ENCODE data around the gene TMEM217.

Gene TMEM217

DNA sequence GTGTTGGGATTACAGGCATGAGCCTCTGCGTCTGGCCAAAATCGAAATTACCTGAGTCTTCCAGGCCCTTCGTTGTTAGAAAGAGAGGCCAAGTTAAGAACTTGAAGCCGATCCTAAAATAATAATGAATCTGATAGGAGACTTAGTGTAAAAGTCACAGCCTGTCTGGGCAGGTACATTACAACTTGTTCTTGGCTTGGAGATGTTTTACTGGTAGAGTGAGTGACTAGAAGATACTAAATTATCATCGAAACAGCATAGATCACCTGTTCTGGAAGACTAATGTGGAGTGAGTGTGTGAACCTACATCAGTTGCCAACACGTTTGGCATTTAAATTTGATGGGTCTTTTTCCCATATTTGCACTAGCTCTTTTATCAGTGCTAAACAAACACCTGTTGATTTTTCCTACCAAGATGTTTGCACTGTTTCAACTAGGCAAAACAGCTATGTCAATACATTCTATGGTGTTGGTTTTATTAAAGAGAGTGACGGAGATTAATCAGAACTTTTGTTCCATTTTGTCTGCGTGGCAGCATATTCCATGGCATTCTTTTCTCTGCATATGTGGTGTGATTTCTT lies 4.6 kb upstream of the TMEM217 start:
- H3K4ac ChIP-seq (ENCODE audit: low read depth, low read length): no peak overlapping the region
- H4K12ac ChIP-seq (ENCODE audit: low read depth, low read length): no peak overlapping the region
- H2AK5ac ChIP-seq (ENCODE audit: low read length): no peak overlapping the region
- no peak overlapping the region for H4K91ac ChIP-seq (ENCODE audit: low read depth, low read length)
- no peaks in the 10 kb centered on the region for H3K9me3 ChIP-seq (ENCODE audit: insufficient read depth, low read depth, low read length)
- H3K27me3 ChIP-seq (ENCODE audit: insufficient read depth, low read length): no peaks in the 10 kb centered on the region
- H3K4me1 ChIP-seq (ENCODE audit: control insufficient read depth in 1 of 2, insufficient read depth in 2 of 2, low read length in 2 of 2): no peaks in the 10 kb centered on the region
- no peak overlapping the region for H3K23ac ChIP-seq (ENCODE audit: low read length)
- H3K79me2 ChIP-seq (ENCODE audit: control insufficient read depth, insufficient read depth, low read length, poor library complexity): peaks cover 3% of the 10 kb centered on the region
- H3K4me3 ChIP-seq (ENCODE audit: low read depth, low read length): no peak overlapping the region
- WGBS (ENCODE audit: extremely low coverage, insufficient coverage, insufficient read length): no CpG with 5 or more reads among the region's 8 CpGs
- H2AFZ ChIP-seq (ENCODE audit: insufficient read depth, low read length, poor library complexity): no peak overlapping the region
- H3K79me1 ChIP-seq (ENCODE audit: low read length): peaks cover 7% of the 10 kb centered on the region
- no peak overlapping the region for H2BK5ac ChIP-seq (ENCODE audit: low read depth, low read length, poor library complexity)
- no peak overlapping the region for H4K8ac ChIP-seq (ENCODE audit: low read depth, low read length)
- DNase-seq: no peak
- H3K4me2 ChIP-seq (ENCODE audit: low read length): no peak overlapping the region
- H3K36me3 ChIP-seq (ENCODE audit: control insufficient read depth in 1 of 2, insufficient read depth in 2 of 2, low read length in 2 of 2): peaks cover 0 to 2% of the 10 kb centered on the region in 2 experiments
- no peak overlapping the region for H3K9ac ChIP-seq (ENCODE audit: low read length)
- H3K18ac ChIP-seq (ENCODE audit: low read length): no peak overlapping the region
- H3K27ac ChIP-seq (ENCODE audit: low read depth, low read length): no peak overlapping the region
- no peak overlapping the region for H2BK120ac ChIP-seq (ENCODE audit: insufficient read depth, low read length, poor library complexity)
- H2BK12ac ChIP-seq (ENCODE audit: low read length): no peak overlapping the region
- H3K14ac ChIP-seq (ENCODE audit: low read length): no peak overlapping the region

DNA sequence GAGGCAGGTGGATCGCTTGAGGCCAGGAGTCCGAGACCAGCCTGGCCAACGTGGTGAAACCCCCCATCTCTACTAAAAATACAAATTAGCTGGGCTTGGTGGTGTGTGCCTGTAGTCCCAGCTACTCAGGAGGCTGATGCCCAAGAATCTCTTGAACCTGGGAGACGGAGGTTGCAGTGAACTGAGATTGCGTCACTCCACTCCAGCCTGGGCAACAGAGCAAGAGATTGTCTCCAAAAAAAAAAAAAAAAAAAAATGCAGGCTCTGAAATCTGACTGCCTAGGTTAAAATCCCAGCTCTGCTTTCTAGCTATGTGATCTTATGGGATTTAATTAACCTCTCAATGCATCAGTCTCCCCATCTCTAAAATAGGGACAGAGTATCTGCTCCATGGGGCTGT lies 3.3 kb upstream of the TMEM217 start:
- Histone ChIP-seq H3K27ac (ENCODE audit: low read depth, low read length) (no peak overlapping the region), H3K23ac (ENCODE audit: low read length) (no peak overlapping the region), H2BK5ac (ENCODE audit: low read depth, low read length, poor library complexity) (no peak overlapping the region), H3K4me2 (ENCODE audit: low read length) (no peak overlapping the region), H3K18ac (ENCODE audit: low read length) (no peak overlapping the region), H3K4me3 (ENCODE audit: low read depth, low read length) (no peak overlapping the region), H2AK5ac (ENCODE audit: low read length) (no peak overlapping the region), H3K79me1 (ENCODE audit: low read length) (peaks cover 7% of the 10 kb centered on the region), H2BK12ac (ENCODE audit: low read length) (no peak overlapping the region), H4K91ac (ENCODE audit: low read depth, low read length) (no peak overlapping the region), H3K36me3 (ENCODE audit: control insufficient read depth in 1 of 2, insufficient read depth in 2 of 2, low read length in 2 of 2) (peaks cover 0 to 2% of the 10 kb centered on the region in 2 experiments), H3K14ac (ENCODE audit: low read length) (no peak overlapping the region), H3K9me3 (ENCODE audit: insufficient read depth, low read depth, low read length) (no peaks in the 10 kb centered on the region), H3K9ac (ENCODE audit: low read length) (no peak overlapping the region), H3K27me3 (ENCODE audit: insufficient read depth, low read length) (no peaks in the 10 kb centered on the region), H3K79me2 (ENCODE audit: control insufficient read depth, insufficient read depth, low read length, poor library complexity) (peaks cover 3% of the 10 kb centered on the region), H3K4me1 (ENCODE audit: control insufficient read depth in 1 of 2, insufficient read depth in 2 of 2, low read length in 2 of 2) (no peaks in the 10 kb centered on the region), H2AFZ (ENCODE audit: insufficient read depth, low read length, poor library complexity) (no peak overlapping the region), H4K12ac (ENCODE audit: low read depth, low read length) (no peak overlapping the region), H2BK120ac (ENCODE audit: insufficient read depth, low read length, poor library complexity) (no peak overlapping the region), H3K4ac (ENCODE audit: low read depth, low read length) (no peak overlapping the region), H4K8ac (ENCODE audit: low read depth, low read length) (no peak overlapping the region)
- DNase-seq: no peak
- no CpG with 5 or more reads among the region's 5 CpGs for WGBS (ENCODE audit: extremely low coverage, insufficient coverage, insufficient read length)

DNA sequence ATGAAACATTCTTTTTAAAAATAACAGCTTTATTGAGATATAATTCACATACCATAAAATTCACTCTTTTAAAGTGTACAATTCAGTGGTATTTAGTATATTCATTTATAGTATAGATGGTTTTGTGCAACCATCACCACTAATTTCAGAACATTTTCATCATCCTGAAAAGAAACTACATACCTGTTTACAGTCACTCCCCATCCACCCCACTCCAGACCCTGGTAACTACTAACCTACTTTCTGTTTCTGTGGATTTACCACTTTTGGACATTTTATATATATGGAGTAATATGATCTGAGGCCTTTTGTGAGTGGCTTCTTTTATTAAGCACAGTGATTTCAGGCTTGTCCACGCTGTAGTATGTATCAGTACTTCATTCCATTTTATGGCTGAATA lies 2.5 kb upstream of the TMEM217 start:
- H3K9ac ChIP-seq (ENCODE audit: low read length): no peak overlapping the region
- no peak overlapping the region for H4K12ac ChIP-seq (ENCODE audit: low read depth, low read length)
- no peaks in the 10 kb centered on the region for H3K9me3 ChIP-seq (ENCODE audit: insufficient read depth, low read depth, low read length)
- H3K4me2 ChIP-seq (ENCODE audit: low read length): no peak overlapping the region
- H2AK5ac ChIP-seq (ENCODE audit: low read length): no peak overlapping the region
- no peak overlapping the region for H2BK120ac ChIP-seq (ENCODE audit: insufficient read depth, low read length, poor library complexity)
- no peak overlapping the region for H4K8ac ChIP-seq (ENCODE audit: low read depth, low read length)
- H2AFZ ChIP-seq (ENCODE audit: insufficient read depth, low read length, poor library complexity): no peak overlapping the region
- no peak overlapping the region for H3K4ac ChIP-seq (ENCODE audit: low read depth, low read length)
- H4K91ac ChIP-seq (ENCODE audit: low read depth, low read length): no peak overlapping the region
- H3K79me2 ChIP-seq (ENCODE audit: control insufficient read depth, insufficient read depth, low read length, poor library complexity): peaks cover 3% of the 10 kb centered on the region
- H3K4me3 ChIP-seq (ENCODE audit: low read depth, low read length): no peak overlapping the region
- no peak overlapping the region for H2BK5ac ChIP-seq (ENCODE audit: low read depth, low read length, poor library complexity)
- H3K4me1 ChIP-seq (ENCODE audit: control insufficient read depth in 1 of 2, insufficient read depth in 2 of 2, low read length in 2 of 2): no peaks in the 10 kb centered on the region
- H3K14ac ChIP-seq (ENCODE audit: low read length): no peak overlapping the region
- no peak overlapping the region for H2BK12ac ChIP-seq (ENCODE audit: low read length)
- no peak overlapping the region for H3K18ac ChIP-seq (ENCODE audit: low read length)
- peaks cover 7% of the 10 kb centered on the region for H3K79me1 ChIP-seq (ENCODE audit: low read length)
- H3K27me3 ChIP-seq (ENCODE audit: insufficient read depth, low read length): no peaks in the 10 kb centered on the region
- DNase-seq: no peak
- no peak overlapping the region for H3K23ac ChIP-seq (ENCODE audit: low read length)
- no CpG with 5 or more reads among the region's 1 CpG for WGBS (ENCODE audit: extremely low coverage, insufficient coverage, insufficient read length)
- peaks cover 0 to 2% of the 10 kb centered on the region in 2 experiments for H3K36me3 ChIP-seq (ENCODE audit: control insufficient read depth in 1 of 2, insufficient read depth in 2 of 2, low read length in 2 of 2)
- no peak overlapping the region for H3K27ac ChIP-seq (ENCODE audit: low read depth, low read length)

DNA sequence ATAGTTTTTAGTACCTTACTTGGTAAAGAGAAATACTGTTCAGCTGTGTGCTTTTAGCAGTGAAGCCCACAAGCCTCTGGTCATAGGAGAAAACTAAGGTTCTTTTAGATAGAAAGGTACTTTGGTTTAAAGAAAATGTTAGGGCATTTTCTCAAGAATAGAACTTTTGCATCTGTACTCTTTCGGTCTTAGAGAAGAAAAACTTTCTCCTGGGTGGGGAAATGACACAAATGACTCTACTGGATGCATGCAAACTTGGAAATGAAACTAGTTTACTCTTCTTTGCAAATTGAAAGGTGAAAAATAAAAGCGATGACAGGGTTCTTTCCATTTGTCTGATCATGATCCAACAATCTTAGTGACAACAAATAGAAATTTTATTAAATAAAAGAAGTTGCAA lies 2.1 kb upstream of the TMEM217 start:
- no peak overlapping the region for H2AFZ ChIP-seq (ENCODE audit: insufficient read depth, low read length, poor library complexity)
- no peaks in the 10 kb centered on the region for H3K9me3 ChIP-seq (ENCODE audit: insufficient read depth, low read depth, low read length)
- no peak overlapping the region for H4K8ac ChIP-seq (ENCODE audit: low read depth, low read length)
- no peak overlapping the region for H2BK12ac ChIP-seq (ENCODE audit: low read length)
- no peak overlapping the region for H3K4me2 ChIP-seq (ENCODE audit: low read length)
- no peaks in the 10 kb centered on the region for H3K27me3 ChIP-seq (ENCODE audit: insufficient read depth, low read length)
- H3K27ac ChIP-seq (ENCODE audit: low read depth, low read length): no peak overlapping the region
- H3K18ac ChIP-seq (ENCODE audit: low read length): no peak overlapping the region
- H3K14ac ChIP-seq (ENCODE audit: low read length): no peak overlapping the region
- H2BK120ac ChIP-seq (ENCODE audit: insufficient read depth, low read length, poor library complexity): no peak overlapping the region
- no peak for DNase-seq
- H3K79me1 ChIP-seq (ENCODE audit: low read length): peaks cover 7% of the 10 kb centered on the region
- no peak overlapping the region for H4K12ac ChIP-seq (ENCODE audit: low read depth, low read length)
- no peak overlapping the region for H3K23ac ChIP-seq (ENCODE audit: low read length)
- H4K91ac ChIP-seq (ENCODE audit: low read depth, low read length): no peak overlapping the region
- no peak overlapping the region for H2BK5ac ChIP-seq (ENCODE audit: low read depth, low read length, poor library complexity)
- no peak overlapping the region for H3K4me3 ChIP-seq (ENCODE audit: low read depth, low read length)
- WGBS (ENCODE audit: extremely low coverage, insufficient coverage, insufficient read length): no CpG with 5 or more reads among the region's 2 CpGs
- peaks cover 3% of the 10 kb centered on the region for H3K79me2 ChIP-seq (ENCODE audit: control insufficient read depth, insufficient read depth, low read length, poor library complexity)
- no peak overlapping the region for H2AK5ac ChIP-seq (ENCODE audit: low read length)
- H3K9ac ChIP-seq (ENCODE audit: low read length): no peak overlapping the region
- H3K4me1 ChIP-seq (ENCODE audit: control insufficient read depth in 1 of 2, insufficient read depth in 2 of 2, low read length in 2 of 2): no peaks in the 10 kb centered on the region
- no peak overlapping the region for H3K4ac ChIP-seq (ENCODE audit: low read depth, low read length)
- peaks cover 0 to 2% of the 10 kb centered on the region in 2 experiments for H3K36me3 ChIP-seq (ENCODE audit: control insufficient read depth in 1 of 2, insufficient read depth in 2 of 2, low read length in 2 of 2)
